Mononuclear cell (primary cell): ENCODE results near the gene ALDH1A2. TPM values are rescaled to one million over a fixed set of nuclear protein-coding genes. Genes with fewer than 3 reads are reported as not detected.

Experiments used
- H3K27me3 ChIP-seq: 2 replicates; pipeline ENCODE4 v1.6.0; 2011; ENCODE audit warnings: low read length, control low read depth; ENCODE audit not compliant: insufficient read depth
- H3K4me1 ChIP-seq: 2 replicates; pipeline ENCODE4 v1.5.1; 2011; ENCODE audit warnings: mild to moderate bottlenecking, low read length, control low read depth; ENCODE audit not compliant: insufficient read depth
- H3K4me3 ChIP-seq: 2 replicates; pipeline ENCODE4 v1.5.1; 2011; ENCODE audit warnings: mild to moderate bottlenecking, low read length, moderate library complexity
- H3K9me3 ChIP-seq: 2 replicates; pipeline ENCODE4 v1.5.1; 2011; ENCODE audit warnings: low read depth, mild to moderate bottlenecking, control low read depth, low read length
- total RNA-seq: library from RNA; depleted of rRNA; stranded (reverse); fragments of >200 nt; gene quantifications from one replicate; pipeline ENCODE4 v1.2.3, GENCODE V29; 2012

ALDH1A2 gene
- total RNA-seq, 1 donor = 2.0 TPM

GRCh38 chr15:57957113-57957512 is 108.4 kb downstream of the ALDH1A2 start:
- Histone ChIP-seq H3K4me3 (no peak overlapping the region), H3K27me3 (no peaks in the 10 kb centered on the region), H3K9me3 (no peaks in the 10 kb centered on the region), H3K4me1 (no peaks in the 10 kb centered on the region)

- Histone ChIP-seq H3K9me3 (no peaks in the 10 kb centered on the region), H3K27me3 (no peaks in the 10 kb centered on the region), H3K4me3 (no peak overlapping the region), H3K4me1 (no peaks in the 10 kb centered on the region)
Measured at GRCh38 chr15:57953874-57954273, 111.6 kb downstream of the ALDH1A2 start.

GRCh38 chr15:57951328-57951932 is 114.1 kb downstream of the ALDH1A2 start:
- no peaks in the 10 kb centered on the region for H3K9me3 ChIP-seq
- no peaks in the 10 kb centered on the region for H3K4me1 ChIP-seq
- no peak overlapping the region for H3K4me3 ChIP-seq
- H3K27me3 ChIP-seq = no peaks in the 10 kb centered on the region

GRCh38 chr15:57950381-57950946 is 115.0 kb downstream of the ALDH1A2 start:
- Histone ChIP-seq H3K9me3 (no peaks in the 10 kb centered on the region), H3K4me1 (no peaks in the 10 kb centered on the region)

GRCh38 chr15:57949374-57949943 is 116.1 kb downstream of the ALDH1A2 start:
- Histone ChIP-seq H3K9me3 (no peaks in the 10 kb centered on the region), H3K27me3 (no peaks in the 10 kb centered on the region), H3K4me1 (no peaks in the 10 kb centered on the region), H3K4me3 (no peak overlapping the region)

More at GRCh38 chr15:57950381-57950946, 115.0 kb downstream of the ALDH1A2 start:
- no peak overlapping the region for H3K4me3 ChIP-seq
- no peaks in the 10 kb centered on the region for H3K27me3 ChIP-seq

- Histone ChIP-seq H3K4me1 (no peaks in the 10 kb centered on the region), H3K4me3 (no peak overlapping the region)
Measured at GRCh38 chr15:57948351-57949289, 116.9 kb downstream of the ALDH1A2 start.

GRCh38 chr15:57947781-57948180 is 117.7 kb downstream of the ALDH1A2 start:
- Histone ChIP-seq H3K4me1 (no peaks in the 10 kb centered on the region), H3K4me3 (no peak overlapping the region), H3K27me3 (no peaks in the 10 kb centered on the region), H3K9me3 (no peaks in the 10 kb centered on the region)

More at GRCh38 chr15:57948351-57949289, 116.9 kb downstream of the ALDH1A2 start:
- no peaks in the 10 kb centered on the region for H3K9me3 ChIP-seq
- no peaks in the 10 kb centered on the region for H3K27me3 ChIP-seq

GRCh38 chr15:57947282-57947681 is 118.2 kb downstream of the ALDH1A2 start:
- Histone ChIP-seq H3K9me3 (no peaks in the 10 kb centered on the region), H3K4me3 (no peak overlapping the region), H3K4me1 (no peaks in the 10 kb centered on the region), H3K27me3 (no peaks in the 10 kb centered on the region)

GRCh38 chr15:57946491-57947048 is 118.9 kb downstream of the ALDH1A2 start:
- Histone ChIP-seq H3K4me1 (no peaks in the 10 kb centered on the region), H3K4me3 (no peak overlapping the region), H3K27me3 (no peaks in the 10 kb centered on the region)

GRCh38 chr15:57945616-57946015 is 119.9 kb downstream of the ALDH1A2 start:
- H3K4me3 ChIP-seq = no peak overlapping the region
- no peaks in the 10 kb centered on the region for H3K9me3 ChIP-seq
- H3K4me1 ChIP-seq = no peaks in the 10 kb centered on the region
- no peaks in the 10 kb centered on the region for H3K27me3 ChIP-seq

More at GRCh38 chr15:57946491-57947048, 118.9 kb downstream of the ALDH1A2 start:
- no peaks in the 10 kb centered on the region for H3K9me3 ChIP-seq

- H3K4me1 ChIP-seq = no peaks in the 10 kb centered on the region
- H3K27me3 ChIP-seq = no peaks in the 10 kb centered on the region
- H3K9me3 ChIP-seq = no peaks in the 10 kb centered on the region
- no peak overlapping the region for H3K4me3 ChIP-seq
Measured at GRCh38 chr15:57943754-57944420, 121.6 kb downstream of the ALDH1A2 start.

GRCh38 chr15:57943171-57943570 is 122.3 kb downstream of the ALDH1A2 start:
- Histone ChIP-seq H3K9me3 (no peaks in the 10 kb centered on the region), H3K4me1 (no peaks in the 10 kb centered on the region), H3K27me3 (no peaks in the 10 kb centered on the region), H3K4me3 (no peak overlapping the region)

GRCh38 chr15:57941816-57942215 is 123.7 kb downstream of the ALDH1A2 start:
- H3K4me1 ChIP-seq = no peaks in the 10 kb centered on the region
- H3K4me3 ChIP-seq = no peak overlapping the region
- H3K9me3 ChIP-seq = no peaks in the 10 kb centered on the region
- H3K27me3 ChIP-seq = no peaks in the 10 kb centered on the region

- Histone ChIP-seq H3K4me3 (no peak overlapping the region), H3K4me1 (no peaks in the 10 kb centered on the region), H3K9me3 (no peaks in the 10 kb centered on the region), H3K27me3 (peaks cover 10% of the 10 kb centered on the region)
Measured at GRCh38 chr15:57932348-57932747, 133.2 kb downstream of the ALDH1A2 start.
